GM19099 (cell line): Measurements from ENCODE around the gene SPACA5.
"Not testable (repeated sequence)": the region's sequence is repeated elsewhere in the genome, so short reads cannot be mapped to it uniquely, and the experiment has no call there.

Experiments
- POLR2A ChIP-seq: IDR thresholded peaks from 3 replicates; pipeline ENCODE4 v1.6.1; 2011; ENCODE audit warnings: low read depth; ENCODE audit not compliant: insufficient read length; ENCODE audit errors: extremely low read depth

SPACA5 gene

GRCh38 chrX:48006688-48007087, at the start of gene SPACA5:
TSS of gene SPACA5 (plus strand) at chrX:48006988. CDS start at chrX:48007803, 815 bp downstream.
- not testable (repeated sequence) for TF ChIP-seq POLR2A

- no peak for TF ChIP-seq POLR2A
Observed at GRCh38 chrX:47958761-47959342, 47.9 kb upstream of the SPACA5 start.

DNA sequence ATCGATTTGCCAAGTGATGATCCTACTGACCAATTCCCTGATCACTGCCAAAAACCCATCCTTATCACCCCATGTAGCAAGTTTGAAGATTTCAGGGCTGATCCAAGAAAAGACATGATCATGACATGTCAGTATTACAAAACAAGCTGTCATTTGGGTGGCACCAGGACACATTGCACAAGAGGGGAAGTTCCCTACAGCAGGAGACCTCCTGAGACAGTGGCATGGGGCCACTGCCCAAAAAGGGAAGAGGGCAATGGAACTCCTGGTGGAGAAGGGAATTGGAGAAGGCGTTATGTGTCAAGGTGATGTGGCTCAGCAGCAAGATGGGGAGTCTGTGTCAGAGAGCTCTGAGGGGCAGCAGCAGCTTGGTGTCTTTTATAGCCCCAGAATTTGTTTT, 46.4 kb upstream of the SPACA5 start:
- TF ChIP-seq POLR2A = no peak

DNA sequence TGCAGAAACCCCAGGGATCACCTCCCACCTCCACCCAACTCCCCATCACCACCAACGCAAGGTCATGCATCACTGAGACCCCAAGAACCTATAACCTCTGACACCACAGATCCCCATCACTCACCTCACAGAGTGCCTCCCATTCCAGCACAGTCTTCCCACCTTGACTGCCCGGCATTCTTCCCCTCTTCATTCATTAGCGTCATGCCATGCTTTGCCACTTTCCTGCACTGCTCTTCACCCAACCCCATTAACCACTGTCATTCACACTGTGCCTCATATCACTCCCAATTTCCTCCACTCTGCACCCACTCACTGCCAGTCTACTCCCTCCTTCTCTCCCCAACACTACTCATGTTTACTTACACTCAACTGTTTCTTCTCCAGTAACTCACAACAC, 33.6 kb upstream of the SPACA5 start:
- no peak for TF ChIP-seq POLR2A

DNA sequence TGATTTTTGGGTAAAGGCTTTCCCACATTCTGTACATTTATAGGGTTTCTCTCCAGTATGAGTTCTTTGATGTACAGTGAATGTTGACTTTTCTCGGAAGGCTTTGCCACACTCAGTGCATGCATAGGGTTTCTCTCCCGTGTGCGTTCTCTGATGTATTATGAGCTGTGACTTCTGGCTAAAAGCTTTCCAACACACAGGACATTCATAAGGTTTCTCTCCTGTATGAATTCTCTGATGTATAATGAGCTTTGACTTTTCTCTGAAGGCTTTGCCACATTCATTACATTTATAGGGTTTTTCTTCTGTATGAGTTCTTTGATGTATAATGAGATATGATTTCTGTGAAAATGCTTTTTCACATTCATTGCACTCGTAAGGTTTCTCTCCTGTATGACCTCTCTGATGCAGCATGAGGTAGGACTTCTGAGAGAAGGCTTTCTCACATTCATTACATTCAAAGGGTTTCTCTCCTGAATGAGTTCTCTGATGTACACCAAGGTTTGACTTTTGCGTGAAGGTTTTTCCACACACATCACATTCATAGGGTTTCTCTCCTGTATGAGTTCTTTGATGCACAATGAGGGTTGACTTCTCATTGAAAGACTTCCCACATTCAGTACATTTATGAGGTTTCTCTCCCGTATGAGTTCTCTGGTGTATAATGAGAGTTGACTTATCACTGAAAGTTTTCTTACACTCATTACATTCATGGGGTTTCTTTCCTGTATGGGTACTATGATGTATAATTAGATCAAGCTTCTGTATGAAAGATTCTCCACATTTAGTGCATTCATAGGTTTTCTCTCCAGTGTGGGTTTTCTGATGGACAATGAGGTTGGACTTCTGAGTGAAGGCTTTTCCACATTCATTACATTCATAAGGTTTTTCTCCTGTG, 30.3 kb upstream of the SPACA5 start:
- no peak for TF ChIP-seq POLR2A

DNA sequence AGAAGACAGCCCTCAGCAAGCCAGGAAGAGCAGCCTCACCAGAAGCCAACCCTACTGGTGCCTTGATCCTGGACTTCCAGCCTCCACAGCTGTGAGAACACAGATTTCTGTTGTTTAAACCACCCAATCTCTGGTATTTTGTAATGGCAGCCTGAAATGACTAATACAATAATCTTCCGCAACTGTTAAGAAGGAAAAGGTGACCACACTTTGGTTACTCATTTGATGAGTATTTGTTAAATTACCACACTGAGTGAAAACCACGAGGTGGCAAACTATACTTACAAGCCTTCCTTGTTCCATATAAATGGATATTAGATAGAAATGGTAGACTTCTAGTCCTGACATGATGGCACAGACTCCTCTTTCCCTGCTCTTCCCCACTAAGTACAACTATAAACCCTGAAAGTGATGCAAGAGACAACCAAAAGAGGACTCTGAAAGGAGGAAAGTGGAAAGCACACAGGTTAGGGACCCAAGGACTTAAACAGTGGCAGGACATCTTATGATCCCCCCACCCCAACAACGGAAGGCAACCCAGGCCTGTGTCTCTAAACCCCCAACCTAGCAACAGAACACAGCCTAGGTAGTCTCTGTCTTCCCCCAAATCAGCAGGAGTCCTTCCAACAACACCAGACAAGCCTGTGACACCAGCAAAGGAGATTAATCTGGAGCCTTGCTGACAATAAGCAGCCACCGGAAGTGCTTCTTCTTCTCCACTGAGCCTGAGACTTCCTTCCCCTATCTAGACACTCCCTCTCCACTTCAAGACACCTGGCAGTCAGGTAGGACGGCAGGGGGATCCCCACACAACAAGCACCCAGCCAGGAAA, 15.3 kb upstream of the SPACA5 start:
- no peak for TF ChIP-seq POLR2A

- no peak for TF ChIP-seq POLR2A
Observed at GRCh38 chrX:47992095-47992380, 14.8 kb upstream of the SPACA5 start.

GRCh38 chrX:47992669-47993068, 14.1 kb upstream of the SPACA5 start:
- no peak for TF ChIP-seq POLR2A

- no peak for TF ChIP-seq POLR2A
Observed at GRCh38 chrX:48001260-48001659, 5.5 kb upstream of the SPACA5 start.

GRCh38 chrX:48002319-48002718, 4.5 kb upstream of the SPACA5 start:
- no peak for TF ChIP-seq POLR2A

GRCh38 chrX:48002929-48003328, 3.9 kb upstream of the SPACA5 start:
- TF ChIP-seq POLR2A = no peak

DNA sequence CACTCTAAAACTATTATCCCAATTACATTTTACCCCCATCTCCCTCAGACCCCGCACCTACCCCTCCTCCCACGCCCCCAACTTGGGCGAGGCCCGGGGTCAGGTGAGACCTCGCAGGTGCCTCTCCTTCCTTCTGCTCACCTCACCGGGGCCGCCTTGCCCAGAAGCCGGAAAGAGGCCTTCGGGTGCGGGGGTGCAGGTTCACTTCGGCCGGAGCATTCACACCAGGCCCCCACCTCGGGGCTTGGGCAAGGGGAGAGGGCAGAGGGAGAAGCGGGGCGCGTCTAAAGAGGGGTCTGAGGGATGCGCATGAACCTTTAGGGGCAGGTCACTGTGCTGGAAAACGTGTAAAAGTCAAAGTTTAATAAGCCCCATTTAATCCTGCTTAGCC, 3.4 kb upstream of the SPACA5 start:
- no peak for TF ChIP-seq POLR2A

- TF ChIP-seq POLR2A = peak; percentile 73
Observed at GRCh38 chrX:48003758-48004457, 2.9 kb upstream of the SPACA5 start, which contains the start of gene ZNF182. TSS of gene ZNF182 (minus strand) at chrX:48003989. CDS start at chrX:48002609, 1,380 bp downstream.

- TF ChIP-seq POLR2A = no peak
Observed at GRCh38 chrX:48021026-48021900, 14.5 kb downstream of the SPACA5 start.
